Pancreas (tissue), 10 donors: Measurements from ENCODE around the gene KLF3. TPM values are rescaled to one million over a fixed set of nuclear protein-coding genes. Genes with fewer than 3 reads are reported as not detected.
A peak's percentile ranks its signal among the peaks of the same experiment; 100 is the strongest.

ENCODE experiments used
- ATAC-seq, 4 donors: fragments of 200-7000 bp; cut with Tn5 transposase; one replicate each; pipeline versions ENCODE4 v1.8.0 to v1.9.1; 2020; ENCODE audit warnings: mild to moderate bottlenecking in 4 of 4, moderate library complexity in 4 of 4
- DNase-seq, 6 donors: peaks; one replicate each; pipeline ENCODE4 v3.0.0-alpha.2; 2020
- FAIRE-seq: peaks from 2 replicates; lab custom pipeline; 2012; peaks lifted over from hg19 to GRCh38; lab: Jason Lieb, UNC
- H3K27ac ChIP-seq, 4 donors: fragments of 200-600 bp; sonication (generic); 1 replicate in 3 of 4; 2 replicates in 1 of 4; pipeline versions ENCODE4 v1.5.0 to v1.8.0; 2020
- H3K27me3 ChIP-seq, 4 donors: fragments of 200-600 bp; one replicate each; pipeline ENCODE4 v1.8.0; 2021
- H3K36me3 ChIP-seq, 3 donors: fragments of 200-600 bp; sonication (generic) in 1 of 3; one replicate each; pipeline versions ENCODE4 v1.5.0 to v1.8.0; 2020 to 2021
- H3K4me1 ChIP-seq, 3 donors: fragments of 200-600 bp; one replicate each; pipeline ENCODE4 v1.8.0; 2021
- H3K4me3 ChIP-seq, 4 donors: fragments of 200-600 bp; sonication (generic) in 2 of 4; one replicate each; pipeline versions ENCODE4 v1.5.0 to v1.8.0; 2020 to 2021
- H3K9me3 ChIP-seq, 4 donors: fragments of 200-600 bp; one replicate each; pipeline ENCODE4 v1.8.0; 2021
- CTCF ChIP-seq, 4 donors: fragments of 200-600 bp; sonication (generic) in 3 of 4; IDR thresholded peaks; one replicate each; pipeline versions ENCODE4 v1.5.0 to v1.8.0; 2021; ENCODE audit warnings: antibody characterized with exemption in 4 of 4
- WGBS, 2 donors: extraction: QIAGEN DNeasy Blood & Tissue Kit; methylation state at CpG; one replicate each; pipeline ENCODE4 v1.1.7; 2013; 5-methylcytosine and 5-hydroxymethylcytosine counted together
- intact Hi-C, 3 donors: fragments of 100-400 bp; cut with DNase I; formaldehyde crosslinking; loops; one replicate each; pipeline versions ENCODE4 v1.11.1 to v1.14.2; 2022
- polyA plus RNA-seq, 2 donors: library from polyadenylated mRNA; stranded (reverse); fragments of 200-250 nt; gene quantifications; one replicate each; pipeline ENCODE4 v1.2.3, GENCODE V29; 2013
- total RNA-seq, 6 donors: library from RNA; stranded (reverse); fragmentation: NEBNext Ultra II Directional in 4 of 6; extraction: Animal tissue kit (Norgen Biotek cat#: 25700) in 4 of 6; gene quantifications; one replicate each; pipeline versions ENCODE4 v1.2.1 to v1.2.4, GENCODE V29; 2021 to 2023
- donor health status: healthy with polysubstance abuse.
- donor health status: DM: no; HTN: no; CAD: no; lungs with moderate emphysema.
- donor health status: DM: no; HTN: no; CAD: no.
- donor health status: control.
- donor health status: control.
- donor health status: Bipolar disorder and iron deficiency.
- donor health status: DM: yes; HTN: yes; CAD: no.
- donor health status: DM: no; HTN: no; CAD: no.
- donor health status: DM: no; HTN: no; CAD: no.
- donor health status: DM: yes; HTN: yes; CAD: no.

Gene KLF3
- total and polyA plus RNA-seq, 8 donors, result 8.7 to 33.4 (median 25.0) TPM

- DNase-seq (peak; percentile 52 to 95 (median 82)), FAIRE-seq (no peak), ATAC-seq (peak; percentile 81 to 98 (median 91))
- WGBS, 2 donors, result 34 to 36% methylated on average over 23 of the region's 23 CpGs
- TF ChIP-seq CTCF (IDR thresholded peaks at IDR 0.05), result peak; percentile 92 to 95 (median 94)
- intact Hi-C loops, result loop anchor here in 2 of 3 donors (5.0 to 10.0 kb wide), 4 partner anchors 539 to 674 kb away; no protein-coding TSS in a partner anchor
- Histone ChIP-seq H3K27me3 (no peaks in the 10 kb centered on the region), H3K9me3 (no peaks in the 10 kb centered on the region), H3K4me3 (no peak overlapping the region), H3K4me1 (peaks cover 0 to 8% (median 3%) of the 10 kb centered on the region in 3 donors), H3K36me3 (no peaks in the 10 kb centered on the region), H3K27ac (no peak overlapping the region)
These were observed 67.0 kb downstream of the KLF3 start for GRCh38 chr4:38730830-38731646.

- FAIRE-seq (no peak), DNase-seq (no peak), ATAC-seq (no peak)
- H3K9me3 ChIP-seq, result no peaks in the 10 kb centered on the region
- no peak for TF ChIP-seq CTCF (IDR thresholded peaks at IDR 0.05)
- H3K36me3 ChIP-seq, result no peaks in the 10 kb centered on the region
- H3K27me3 ChIP-seq, result no peaks in the 10 kb centered on the region
- peaks cover 0 to 4% (median 3%) of the 10 kb centered on the region in 3 donors for H3K4me1 ChIP-seq
- WGBS, 2 donors, result 91 to 100% methylated on average over 2 of the region's 2 CpGs
- H3K27ac ChIP-seq, result no peak overlapping the region
- H3K4me3 ChIP-seq, result no peak overlapping the region
- intact Hi-C loops, result loop anchor here in 2 of 3 donors (5.0 to 10.0 kb wide), 4 partner anchors 541 to 676 kb away; no protein-coding TSS in a partner anchor
These were observed 69.7 kb downstream of the KLF3 start for GRCh38 chr4:38733663-38734062.

GRCh38 chr4:38734446-38734845 lies 70.4 kb downstream of the KLF3 start:
- intact Hi-C loops, result loop anchor here in 2 of 3 donors (5.0 to 10.0 kb wide), 4 partner anchors 542 to 677 kb away; no protein-coding TSS in a partner anchor
- FAIRE-seq, result no peak
- no peaks in the 10 kb centered on the region for H3K27me3 ChIP-seq
- DNase-seq, result no peak
- H3K36me3 ChIP-seq, result no peaks in the 10 kb centered on the region
- ATAC-seq, result no peak
- no peaks in the 10 kb centered on the region for H3K9me3 ChIP-seq
- 72 to 76% methylated on average over 5 of the region's 5 CpGs for WGBS, 2 donors
- H3K4me3 ChIP-seq, result no peak overlapping the region
- H3K27ac ChIP-seq, result no peak overlapping the region
- no peaks in the 10 kb centered on the region for H3K4me1 ChIP-seq
- no peak for TF ChIP-seq CTCF (IDR thresholded peaks at IDR 0.05)

GRCh38 chr4:38734911-38735310 lies 70.9 kb downstream of the KLF3 start:
- no peak for TF ChIP-seq CTCF (IDR thresholded peaks at IDR 0.05)
- DNase-seq (no peak), ATAC-seq (no peak), FAIRE-seq (no peak)
- no peaks in the 10 kb centered on the region for H3K4me1 ChIP-seq
- no peaks in the 10 kb centered on the region for H3K27me3 ChIP-seq
- no peaks in the 10 kb centered on the region for H3K9me3 ChIP-seq
- H3K4me3 ChIP-seq, result no peak overlapping the region
- no peaks in the 10 kb centered on the region for H3K36me3 ChIP-seq
- intact Hi-C loops, result loop anchor here in 2 of 3 donors (5.0 to 10.0 kb wide), 4 partner anchors 543 to 678 kb away; no protein-coding TSS in a partner anchor
- 89 to 91% methylated on average over 2 of the region's 2 CpGs for WGBS, 2 donors
- H3K27ac ChIP-seq, result no peak overlapping the region
